DOHH2 (cell line): ENCODE measurements around the gene HLCS.

Experiments
- CTCF ChIP-seq: fragments of 200-600 bp; sonication (generic); IDR thresholded peaks from one replicate; pipeline ENCODE4 v1.5.1; 2014; ENCODE audit warnings: antibody characterized with exemption, mild to moderate bottlenecking, low read depth, low read length; ENCODE audit not compliant: poor library complexity, severe bottlenecking
- EZH2phosphoT487 ChIP-seq: fragments of 200-600 bp; sonication (generic); IDR thresholded peaks from 2 replicates; pipeline ENCODE4 v1.6.1; 2017; ENCODE audit warnings: borderline replicate concordance, mild to moderate bottlenecking, antibody characterized with exemption, low read length, moderate library complexity, mixed read lengths

DNA sequence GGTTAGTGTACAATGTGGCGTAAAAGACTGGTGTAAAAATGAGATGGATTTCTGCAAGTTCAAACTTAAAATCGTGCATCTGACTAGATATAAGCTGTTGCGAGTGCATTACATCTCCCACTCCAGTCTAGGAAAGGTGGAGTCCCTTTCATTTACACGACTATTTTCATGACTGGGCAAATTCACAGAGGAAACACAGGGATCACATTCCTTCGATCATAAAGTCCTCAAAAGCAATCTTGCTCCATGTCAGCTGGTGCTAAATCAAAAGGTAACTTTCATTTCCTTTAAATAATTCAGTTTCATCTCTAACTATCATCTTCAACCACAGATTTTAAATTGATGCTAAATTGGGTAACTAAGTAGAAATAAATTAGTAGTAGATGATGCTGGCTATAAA is 100.0 kb downstream of the HLCS start:
- TF ChIP-seq CTCF (no peak), EZH2phosphoT487 (no peak)
